Peyer's patch (tissue), 4 donors: ENCODE measurements around the gene CDYL. TPM values are rescaled to one million over a fixed set of nuclear protein-coding genes. Genes with fewer than 3 reads are reported as not detected.

Experiments used
- DNase-seq, 3 donors: peaks; one replicate each; pipeline ENCODE4 v3.0.0-alpha.2; 2017 to 2019
- H3K27ac ChIP-seq, 4 donors: fragments of 200-600 bp; sonication (generic); one replicate each; pipeline ENCODE4 v1.5.1; 2016 to 2019
- H3K27me3 ChIP-seq, 2 donors: fragments of 200-600 bp; sonication (generic); one replicate each; pipeline ENCODE4 v1.5.1; 2019
- H3K36me3 ChIP-seq, 3 donors: fragments of 200-600 bp; sonication (generic); one replicate each; pipeline ENCODE4 v1.5.1; 2016 to 2019
- H3K4me1 ChIP-seq, 4 donors: fragments of 200-600 bp; sonication (generic); one replicate each; pipeline ENCODE4 v1.5.1; 2016 to 2019
- H3K4me3 ChIP-seq, 4 donors: fragments of 200-600 bp; sonication (generic); 1 replicate in 3 of 4; 2 replicates in 1 of 4; pipeline ENCODE4 v1.5.1; 2016 to 2019; ENCODE audit warnings: mild to moderate bottlenecking in 1 of 4
- H3K9me3 ChIP-seq, 4 donors: fragments of 200-600 bp; sonication (generic); one replicate each; pipeline ENCODE4 v1.5.1; 2016 to 2019; ENCODE audit warnings: mild to moderate bottlenecking in 1 of 4
- CTCF ChIP-seq, 6 experiments: fragments of 450-650 bp in 4 of 6; fragments of 200-600 bp in 2 of 6; sonication (generic) in 1 of 6; IDR thresholded peaks; one replicate each; pipeline ENCODE4 v1.5.1; 2017 to 2019; ENCODE audit warnings: antibody characterized with exemption in 6 of 6, mild to moderate bottlenecking in 3 of 6, moderate library complexity in 1 of 6
- POLR2A ChIP-seq, 2 donors: fragments of 450-650 bp; IDR thresholded peaks; one replicate each; pipeline ENCODE4 v1.5.1; 2017; ENCODE audit warnings: antibody characterized with exemption in 2 of 2, mild to moderate bottlenecking in 2 of 2, moderate library complexity in 2 of 2
- total RNA-seq, 4 donors: library from RNA; depleted of rRNA; stranded (reverse); fragments of >200 nt; gene quantifications; one replicate each; pipeline ENCODE4 v1.1.0, GENCODE V29; 2016

CDYL gene
- total RNA-seq, 4 donors from 2014 or later: 31.2 to 77.6 (median 35.2) TPM

DNA sequence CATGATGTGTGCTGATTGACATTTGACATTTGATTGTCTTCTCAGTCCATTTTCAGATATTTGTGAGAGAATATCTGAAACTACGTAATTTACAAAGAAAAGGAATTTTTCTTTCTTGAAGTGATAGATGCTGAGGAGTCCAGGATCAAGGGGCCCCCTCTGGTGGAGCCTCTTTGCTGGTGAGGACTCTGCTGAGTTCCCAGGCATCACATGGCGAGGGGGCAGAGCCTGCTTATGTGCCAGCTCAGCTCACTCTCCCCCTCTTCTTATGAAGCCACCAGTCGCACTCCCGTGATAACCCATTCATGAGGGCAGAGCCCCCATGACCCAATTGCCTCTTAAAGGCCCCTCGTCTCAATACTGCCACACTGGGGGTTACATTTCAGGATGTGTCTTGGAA lies 136.4 kb downstream of the CDYL start:
- no peak overlapping the region for H3K27ac ChIP-seq
- H3K4me3 ChIP-seq: no peak overlapping the region
- H3K9me3 ChIP-seq: no peaks in the 10 kb centered on the region
- no peaks in the 10 kb centered on the region for H3K27me3 ChIP-seq
- H3K36me3 ChIP-seq: no peaks in the 10 kb centered on the region
- TF ChIP-seq POLR2A (IDR thresholded peaks at IDR 0.05): no peak
- TF ChIP-seq CTCF (IDR thresholded peaks at IDR 0.05): no peak
- DNase-seq: no peak
- peaks cover 0 to 17% (median 0%) of the 10 kb centered on the region in 4 donors for H3K4me1 ChIP-seq

DNA sequence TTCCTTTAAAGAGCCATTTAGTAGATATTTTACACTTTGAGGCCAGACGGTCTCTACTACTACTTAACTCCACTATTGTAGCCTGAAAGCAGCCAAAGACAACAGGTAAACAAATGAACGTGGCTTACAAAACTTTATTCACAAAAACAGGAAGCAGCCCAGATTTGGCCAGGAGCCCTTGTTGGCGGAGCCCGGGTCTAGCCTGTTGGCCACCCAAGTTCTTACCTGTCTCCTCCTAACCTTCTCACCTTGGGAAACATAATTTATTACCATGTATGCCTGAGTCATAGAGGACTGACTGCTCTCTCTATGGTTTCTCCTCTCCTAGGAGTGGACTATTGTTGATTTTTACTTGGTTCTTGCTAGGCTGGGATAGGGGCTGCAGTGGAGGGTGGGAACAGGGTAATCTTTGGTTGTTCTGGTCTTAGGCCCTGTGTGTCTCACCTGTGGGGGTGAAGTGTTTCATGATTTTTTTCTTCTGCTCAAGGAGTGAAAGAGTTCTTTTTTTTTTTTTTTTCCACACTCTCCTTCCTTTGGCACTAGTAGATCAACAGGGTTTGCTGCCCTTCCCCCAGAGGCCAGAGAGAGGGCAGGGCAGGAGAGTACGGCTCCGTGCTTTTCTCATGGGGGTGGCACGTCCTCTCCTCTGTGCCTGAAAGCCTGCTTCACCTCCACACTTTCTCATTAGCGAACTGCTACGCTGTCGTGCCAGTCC lies 137.7 kb downstream of the CDYL start:
- H3K4me1 ChIP-seq: peaks cover 0 to 7% (median 0%) of the 10 kb centered on the region in 4 donors

GRCh38 chr6:4914420-4915159 lies 138.4 kb downstream of the CDYL start:
- DNase-seq: no peak
- no peaks in the 10 kb centered on the region for H3K9me3 ChIP-seq
- TF ChIP-seq POLR2A (IDR thresholded peaks at IDR 0.05) (no peak), CTCF (IDR thresholded peaks at IDR 0.05) (no peak)
- H3K4me1 ChIP-seq: no peaks in the 10 kb centered on the region
- H3K36me3 ChIP-seq: no peaks in the 10 kb centered on the region
- no peak overlapping the region for H3K27ac ChIP-seq
- H3K4me3 ChIP-seq: no peak overlapping the region
- no peaks in the 10 kb centered on the region for H3K27me3 ChIP-seq

More for the DNA sequence above, 137.7 kb downstream of the CDYL start:
- Histone ChIP-seq H3K27me3 (no peaks in the 10 kb centered on the region), H3K9me3 (no peaks in the 10 kb centered on the region), H3K36me3 (no peaks in the 10 kb centered on the region), H3K4me3 (no peak overlapping the region), H3K27ac (no peak overlapping the region)
- TF ChIP-seq CTCF (IDR thresholded peaks at IDR 0.05): no peak
- TF ChIP-seq POLR2A (IDR thresholded peaks at IDR 0.05): no peak
- no peak for DNase-seq

DNA sequence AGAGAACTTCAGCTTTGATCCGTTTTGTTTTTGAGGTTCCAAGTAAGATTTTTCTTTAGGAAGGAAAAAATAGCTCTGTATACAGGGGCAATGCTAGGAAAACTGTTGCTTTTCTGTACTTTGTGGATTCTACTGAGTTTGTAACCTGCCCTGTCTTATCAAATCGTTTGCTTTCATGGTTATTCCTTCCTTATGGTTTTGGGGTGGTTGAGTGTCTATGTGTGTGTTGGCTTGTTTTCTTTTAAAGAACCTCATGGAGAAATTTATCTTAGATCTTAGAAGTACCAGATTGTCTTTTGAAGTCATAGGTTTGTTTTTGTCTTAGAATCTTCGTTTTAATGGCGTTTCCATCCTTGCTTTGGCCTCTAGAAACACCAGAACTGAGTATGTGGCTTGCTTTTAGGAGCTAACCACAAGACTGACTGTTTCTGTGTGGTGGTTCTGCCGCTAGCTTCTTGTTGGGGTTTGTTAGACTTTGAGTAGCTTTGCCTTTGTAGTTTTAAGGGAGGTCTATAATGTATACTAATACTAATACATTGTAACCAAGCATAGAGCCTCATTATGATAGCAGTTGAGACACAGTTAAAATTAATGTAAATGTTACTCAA lies 140.9 kb downstream of the CDYL start:
- no peak for TF ChIP-seq POLR2A (IDR thresholded peaks at IDR 0.05)
- no peak for TF ChIP-seq CTCF (IDR thresholded peaks at IDR 0.05)
- DNase-seq: no peak
- Histone ChIP-seq H3K27me3 (no peaks in the 10 kb centered on the region), H3K4me3 (no peak overlapping the region), H3K9me3 (no peaks in the 10 kb centered on the region), H3K4me1 (no peaks in the 10 kb centered on the region), H3K36me3 (no peaks in the 10 kb centered on the region), H3K27ac (no peak overlapping the region)

DNA sequence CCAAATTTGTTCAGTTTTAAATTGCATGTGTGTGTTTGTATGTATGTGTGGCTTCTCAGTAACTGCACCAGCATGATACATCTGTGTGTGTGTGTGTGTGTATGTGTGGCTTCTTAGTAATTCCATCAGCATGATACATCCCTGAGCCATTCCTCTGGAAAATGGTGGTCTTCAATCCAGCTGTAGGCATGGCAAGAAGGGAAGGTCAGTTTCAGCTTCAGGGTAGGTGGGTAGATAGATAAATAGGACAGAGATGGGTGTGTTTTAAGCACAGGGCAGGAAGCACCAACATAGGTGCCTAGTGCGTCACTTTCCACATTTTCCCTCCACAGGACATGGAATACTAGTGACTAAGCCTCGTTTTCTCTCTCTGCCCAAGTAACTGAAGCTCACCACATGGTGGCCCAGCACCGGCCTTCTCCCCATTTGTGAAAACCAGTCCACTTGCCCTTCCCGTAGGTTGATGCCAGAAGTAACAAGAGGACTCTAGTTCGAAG lies 144.8 kb downstream of the CDYL start:
- H3K9me3 ChIP-seq: no peaks in the 10 kb centered on the region
- H3K36me3 ChIP-seq: no peaks in the 10 kb centered on the region
- no peak overlapping the region for H3K27ac ChIP-seq
- H3K4me3 ChIP-seq: no peak overlapping the region
- peaks cover 0 to 4% (median 0%) of the 10 kb centered on the region in 4 donors for H3K4me1 ChIP-seq
- TF ChIP-seq CTCF (IDR thresholded peaks at IDR 0.05): no peak
- TF ChIP-seq POLR2A (IDR thresholded peaks at IDR 0.05): no peak
- no peak for DNase-seq
- H3K27me3 ChIP-seq: no peaks in the 10 kb centered on the region
